AG04449 (cell line): ENCODE results near the gene FNDC3B.

Experiments
- CTCF ChIA-PET: fragments of 350-600 bp; formaldehyde crosslinking; extraction: SDS; loops from one replicate; lab custom pipeline; 2021; ENCODE audit warnings: antibody characterized with exemption; lab: Yijun Ruan, JAX
- POLR2A ChIA-PET: fragments of 400-600, 350-600 bp; formaldehyde crosslinking; extraction: SDS; loops from one replicate; lab custom pipeline; 2020; ENCODE audit warnings: antibody characterized with exemption, inconsistent platforms; lab: Yijun Ruan, JAX
- DNase-seq: peaks from one replicate; pipeline ENCODE4 v3.0.0-alpha.2; 2010; ENCODE audit warnings: low read depth, low spot score
- H3K4me3 ChIP-seq: 2 replicates; pipeline ENCODE4 v1.5.1; 2011; ENCODE audit warnings: low read depth, mild to moderate bottlenecking, control low read depth, low read length
- TF ChIP-seq, protein P1 (sequence below): IDR thresholded peaks from one replicate; pipeline ENCODE4 v1.5.1; 2011; ENCODE audit warnings: mild to moderate bottlenecking, moderate library complexity, low read length, control low read depth, inconsistent platforms; ENCODE audit not compliant: insufficient read depth; ENCODE audit errors: missing control alignments

FNDC3B gene

DNA sequence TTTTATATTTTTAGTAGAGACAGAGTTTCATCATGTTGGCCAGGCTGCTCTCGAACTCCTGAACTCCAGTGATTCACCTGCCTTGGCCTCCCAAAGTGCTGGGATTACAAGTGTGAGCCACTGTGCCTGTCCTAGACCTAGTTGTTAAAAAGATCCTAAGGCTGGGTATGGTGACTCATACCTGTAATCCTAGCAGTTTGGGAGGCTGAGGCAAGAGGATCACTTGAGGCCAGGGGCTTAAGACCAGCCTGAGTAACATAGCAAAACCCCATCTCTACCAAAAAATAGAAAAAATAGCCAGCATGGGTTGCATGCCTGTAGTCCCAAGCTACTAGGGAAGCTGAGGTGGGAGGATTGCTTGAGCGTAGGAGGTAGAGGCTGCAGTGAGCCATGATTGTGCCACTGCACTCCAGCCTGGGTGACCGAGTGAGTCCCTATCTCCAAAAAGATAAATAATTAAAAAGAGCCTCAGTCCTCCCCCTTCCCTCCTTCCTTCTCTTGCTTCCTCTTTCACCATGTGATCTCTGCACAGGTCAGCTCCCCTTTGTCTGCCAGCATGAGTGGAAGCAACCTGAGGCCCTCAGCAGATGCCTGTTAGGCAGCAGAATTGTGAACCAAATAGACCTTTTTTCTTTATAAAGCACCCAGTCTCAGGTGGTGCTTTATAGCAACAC is 9.8 kb upstream of the FNDC3B start:
- ChIA-PET CTCF (no interaction called here), POLR2A (no interaction called here)
- TF ChIP-seq, protein P1, sequence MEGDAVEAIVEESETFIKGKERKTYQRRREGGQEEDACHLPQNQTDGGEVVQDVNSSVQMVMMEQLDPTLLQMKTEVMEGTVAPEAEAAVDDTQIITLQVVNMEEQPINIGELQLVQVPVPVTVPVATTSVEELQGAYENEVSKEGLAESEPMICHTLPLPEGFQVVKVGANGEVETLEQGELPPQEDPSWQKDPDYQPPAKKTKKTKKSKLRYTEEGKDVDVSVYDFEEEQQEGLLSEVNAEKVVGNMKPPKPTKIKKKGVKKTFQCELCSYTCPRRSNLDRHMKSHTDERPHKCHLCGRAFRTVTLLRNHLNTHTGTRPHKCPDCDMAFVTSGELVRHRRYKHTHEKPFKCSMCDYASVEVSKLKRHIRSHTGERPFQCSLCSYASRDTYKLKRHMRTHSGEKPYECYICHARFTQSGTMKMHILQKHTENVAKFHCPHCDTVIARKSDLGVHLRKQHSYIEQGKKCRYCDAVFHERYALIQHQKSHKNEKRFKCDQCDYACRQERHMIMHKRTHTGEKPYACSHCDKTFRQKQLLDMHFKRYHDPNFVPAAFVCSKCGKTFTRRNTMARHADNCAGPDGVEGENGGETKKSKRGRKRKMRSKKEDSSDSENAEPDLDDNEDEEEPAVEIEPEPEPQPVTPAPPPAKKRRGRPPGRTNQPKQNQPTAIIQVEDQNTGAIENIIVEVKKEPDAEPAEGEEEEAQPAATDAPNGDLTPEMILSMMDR, result no peak
- DNase-seq, result no peak
- no peak overlapping the region for H3K4me3 ChIP-seq

DNA sequence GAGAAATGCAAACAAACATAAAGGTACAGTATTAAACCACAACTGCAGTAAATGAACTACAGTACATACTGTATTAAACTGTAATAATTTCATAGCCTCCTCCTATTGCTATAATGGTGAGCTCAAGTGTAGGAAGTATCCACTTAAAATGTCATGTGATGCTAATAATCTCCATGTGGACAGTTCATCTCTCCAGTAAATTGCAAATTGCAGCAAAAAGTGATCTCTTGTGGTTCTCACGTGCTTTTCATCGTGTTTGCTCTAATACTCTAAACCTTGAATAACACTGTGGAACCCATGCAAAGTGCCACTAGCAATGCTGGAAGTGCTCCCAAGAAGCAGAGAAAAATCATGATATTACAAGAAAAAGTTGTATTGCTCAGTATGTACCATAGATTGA is 9.2 kb upstream of the FNDC3B start:
- ChIA-PET CTCF (no interaction called here), POLR2A (no interaction called here)
- no peak for DNase-seq
- TF ChIP-seq, protein P1, result no peak
- no peak overlapping the region for H3K4me3 ChIP-seq

DNA sequence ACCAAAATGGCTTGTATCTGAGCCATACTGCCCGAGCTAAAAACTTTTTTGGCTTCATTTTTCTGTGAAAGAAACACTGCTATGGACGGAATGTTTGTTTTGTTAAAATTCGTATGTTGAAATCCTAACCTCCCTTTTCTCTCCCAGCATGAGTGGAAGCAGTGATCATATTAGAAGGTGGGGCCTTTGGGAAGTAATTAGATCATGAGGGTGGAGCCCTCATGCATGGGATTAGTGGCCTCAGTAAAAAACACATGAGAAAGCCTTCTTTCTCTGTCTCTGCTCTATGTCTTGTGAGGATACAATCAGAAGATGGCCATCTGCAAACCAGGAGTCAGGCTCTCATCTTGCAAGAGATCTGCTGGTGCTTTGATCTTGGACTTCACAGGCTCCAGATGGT is 7.4 kb upstream of the FNDC3B start:
- CTCF ChIA-PET, result no interaction called here
- TF ChIP-seq, protein P1, result no peak
- POLR2A ChIA-PET, result no interaction called here

DNA sequence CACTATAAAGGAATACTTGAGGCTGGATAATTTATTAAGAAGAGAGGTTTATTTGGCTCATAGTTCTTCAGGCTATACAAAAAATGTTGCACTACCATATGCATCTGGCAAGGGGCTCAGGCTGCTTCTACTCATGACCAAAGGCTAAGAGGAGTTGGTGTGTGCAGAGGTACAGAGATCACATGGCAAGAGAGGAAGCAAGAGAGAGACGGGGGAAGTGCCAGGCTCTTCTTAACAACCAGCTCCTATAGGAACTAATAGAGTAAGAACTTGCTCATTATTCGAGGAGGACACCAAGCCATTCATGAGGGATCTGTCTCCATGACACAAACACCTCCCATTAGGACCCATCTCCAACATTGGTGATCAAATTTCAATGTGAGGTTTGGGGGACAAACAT is 6.0 kb upstream of the FNDC3B start:
- no peak for DNase-seq
- no peak overlapping the region for H3K4me3 ChIP-seq
- TF ChIP-seq, protein P1, result no peak
- CTCF ChIA-PET, result interaction anchor here (1.2 to 1.6 kb wide), 3 partner anchors 13 to 260 kb away, joined by 3 to 4 read pairs (median 3); no protein-coding TSS in a partner anchor
- POLR2A ChIA-PET, result no interaction called here

More for the DNA sequence above, 7.4 kb upstream of the FNDC3B start:
- no peak for DNase-seq
- H3K4me3 ChIP-seq, result no peak overlapping the region

DNA sequence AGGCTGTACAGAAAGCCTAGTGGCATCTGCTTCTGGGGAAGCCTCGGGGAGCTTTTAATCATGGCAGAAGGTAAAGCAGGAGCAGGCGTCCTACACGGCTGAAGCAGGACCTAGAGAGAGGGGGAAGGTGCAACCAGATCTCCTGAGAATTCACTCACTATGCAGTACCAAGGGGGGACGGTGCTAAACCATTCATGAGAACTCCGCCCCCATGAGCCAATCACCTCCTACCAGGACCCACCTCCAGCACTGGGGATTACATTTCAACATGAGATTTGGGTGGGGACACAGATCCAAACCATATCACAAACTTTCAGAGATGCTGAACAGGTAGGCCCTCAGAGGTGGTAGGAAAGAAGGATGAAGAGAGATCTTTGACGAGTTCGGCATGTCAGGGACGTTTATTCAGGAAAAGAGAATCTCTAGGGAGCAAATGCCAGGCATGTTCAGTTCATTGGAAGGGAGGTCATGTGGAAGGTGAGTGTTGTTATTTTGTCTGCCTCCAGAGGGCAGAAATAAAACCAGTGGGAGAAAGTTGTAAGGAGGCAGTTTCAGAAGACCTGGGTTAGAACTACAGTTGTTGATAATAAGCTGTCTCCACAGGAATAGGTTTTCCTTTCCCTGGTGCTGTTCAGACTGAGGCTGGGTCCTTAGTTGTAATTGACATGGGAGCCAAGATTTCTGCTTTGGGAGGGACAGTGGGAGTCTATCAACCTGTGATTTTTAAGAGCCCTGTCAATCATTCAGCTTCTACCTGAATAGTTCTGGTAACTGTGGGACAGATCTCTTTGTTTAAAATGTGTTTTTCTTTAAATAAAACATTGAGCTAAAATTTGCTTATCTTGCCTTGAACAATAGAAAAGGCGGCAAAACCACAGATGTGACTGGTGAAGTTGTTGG is 4.3 kb upstream of the FNDC3B start:
- ChIA-PET POLR2A (interaction anchor here (0.7 kb wide), 1 partner anchor 297 kb away, joined by 3 read pairs; no protein-coding TSS in a partner anchor), CTCF (interaction anchor here (0.6 to 2.4 kb wide), 20 partner anchors 8 to 442 kb away, joined by 3 to 8 read pairs (median 3); no protein-coding TSS in a partner anchor)
- DNase-seq, result no peak
- TF ChIP-seq, protein P1, result peak; percentile 35
- H3K4me3 ChIP-seq, result no peak overlapping the region
